ENCODE results near the gene TSPAN32. TPM values are rescaled to one million over a fixed set of nuclear protein-coding genes. Genes with fewer than 3 reads are reported as not detected.

The TSPAN32 gene
- total RNA-seq, 3 donors from 2014 or later (not counting 1 experiment from before 2014, with no cell fraction given), result 268 to 327 (median 299) TPM

DNA sequence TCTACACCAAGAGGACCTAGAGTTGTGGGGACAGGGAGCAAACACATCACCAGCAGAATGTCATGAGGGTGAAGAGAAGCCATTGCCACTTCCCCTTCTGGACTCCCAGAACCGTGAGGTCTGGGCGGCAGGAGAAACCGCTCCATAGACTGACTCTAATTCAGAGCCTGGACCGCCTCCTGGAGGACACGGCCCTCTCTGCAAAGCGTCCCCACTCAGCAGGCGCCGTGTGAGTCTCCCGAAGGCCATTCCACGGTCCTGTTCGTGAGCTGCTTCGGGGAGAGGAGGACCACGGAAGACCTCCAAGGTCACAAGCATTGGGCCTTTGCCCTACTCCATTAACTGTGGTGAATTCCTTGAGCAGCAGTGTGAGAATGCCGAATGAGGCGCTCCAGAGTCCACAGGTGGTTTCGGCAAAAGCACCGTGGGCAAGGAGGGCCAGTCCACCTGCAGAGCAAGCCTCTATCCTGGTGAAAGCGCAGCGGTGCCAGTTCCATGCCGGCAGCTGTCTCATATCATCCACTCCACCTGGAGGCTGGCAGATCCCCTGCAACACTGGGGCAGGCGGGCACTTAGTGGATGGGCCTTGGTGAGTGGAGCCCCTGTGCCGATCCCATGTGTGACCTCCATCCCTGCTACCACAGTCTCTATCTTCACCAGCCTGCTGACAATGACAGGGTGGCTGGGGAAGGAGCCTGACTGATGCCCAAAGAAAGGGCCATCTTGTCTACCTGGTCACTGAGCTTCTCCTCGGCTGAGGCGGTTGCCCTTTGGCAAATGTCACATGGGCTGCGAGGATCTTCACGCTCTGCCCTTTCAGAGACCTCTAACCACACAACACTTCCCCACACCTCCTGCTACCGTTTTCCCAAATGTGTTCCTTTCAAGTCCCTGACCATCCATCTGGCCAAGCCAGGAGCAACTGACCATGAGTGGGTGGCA lies 7.6 kb upstream of the TSPAN32 start:
- DNase-seq (peak in 1 of 2 donors; percentile 13), ATAC-seq (peak in 1 of 3 donors; percentile 57)
- peak overlapping the region; percentile 5 for H3K27ac ChIP-seq (ENCODE audit: low read length)
- H3K27ac Mint-ChIP-seq, result peak overlapping the region; percentile 62 to 83
- intact Hi-C loops (cut with micrococcal nuclease), result no loop called here
- H3K4me3 Mint-ChIP-seq, result peak overlapping the region; percentile 50
- H3K36me3 ChIP-seq (ENCODE audit: control insufficient read depth, insufficient read depth, low read length), result peaks cover 30% of the 10 kb centered on the region
- H3K27me3 Mint-ChIP-seq (ENCODE audit: low read depth in 2 of 2), result no peaks in the 10 kb centered on the region
- no peaks in the 10 kb centered on the region for H3K9me3 Mint-ChIP-seq
- no peaks in the 10 kb centered on the region for H3K9me3 ChIP-seq (ENCODE audit: control insufficient read depth, insufficient read depth, low read length)
- no peaks in the 10 kb centered on the region for H3K27me3 ChIP-seq (ENCODE audit: control insufficient read depth, insufficient read depth, low read length)
- H3K4me1 ChIP-seq (ENCODE audit: control insufficient read depth, insufficient read depth, low read length), result peaks cover 58% of the 10 kb centered on the region
- no peaks in the 10 kb centered on the region for H3K36me3 Mint-ChIP-seq
- no peak overlapping the region for H3K4me3 ChIP-seq (ENCODE audit: low read length)
- TF ChIP-seq, protein P1, sequence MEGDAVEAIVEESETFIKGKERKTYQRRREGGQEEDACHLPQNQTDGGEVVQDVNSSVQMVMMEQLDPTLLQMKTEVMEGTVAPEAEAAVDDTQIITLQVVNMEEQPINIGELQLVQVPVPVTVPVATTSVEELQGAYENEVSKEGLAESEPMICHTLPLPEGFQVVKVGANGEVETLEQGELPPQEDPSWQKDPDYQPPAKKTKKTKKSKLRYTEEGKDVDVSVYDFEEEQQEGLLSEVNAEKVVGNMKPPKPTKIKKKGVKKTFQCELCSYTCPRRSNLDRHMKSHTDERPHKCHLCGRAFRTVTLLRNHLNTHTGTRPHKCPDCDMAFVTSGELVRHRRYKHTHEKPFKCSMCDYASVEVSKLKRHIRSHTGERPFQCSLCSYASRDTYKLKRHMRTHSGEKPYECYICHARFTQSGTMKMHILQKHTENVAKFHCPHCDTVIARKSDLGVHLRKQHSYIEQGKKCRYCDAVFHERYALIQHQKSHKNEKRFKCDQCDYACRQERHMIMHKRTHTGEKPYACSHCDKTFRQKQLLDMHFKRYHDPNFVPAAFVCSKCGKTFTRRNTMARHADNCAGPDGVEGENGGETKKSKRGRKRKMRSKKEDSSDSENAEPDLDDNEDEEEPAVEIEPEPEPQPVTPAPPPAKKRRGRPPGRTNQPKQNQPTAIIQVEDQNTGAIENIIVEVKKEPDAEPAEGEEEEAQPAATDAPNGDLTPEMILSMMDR (IDR thresholded peaks at IDR 0.05), result no peak
- WGBS (ENCODE audit: insufficient coverage), result 65% methylated on average over 26 of the region's 27 CpGs
- peaks cover 36 to 71% of the 10 kb centered on the region in 2 donors for H3K4me1 Mint-ChIP-seq

DNA sequence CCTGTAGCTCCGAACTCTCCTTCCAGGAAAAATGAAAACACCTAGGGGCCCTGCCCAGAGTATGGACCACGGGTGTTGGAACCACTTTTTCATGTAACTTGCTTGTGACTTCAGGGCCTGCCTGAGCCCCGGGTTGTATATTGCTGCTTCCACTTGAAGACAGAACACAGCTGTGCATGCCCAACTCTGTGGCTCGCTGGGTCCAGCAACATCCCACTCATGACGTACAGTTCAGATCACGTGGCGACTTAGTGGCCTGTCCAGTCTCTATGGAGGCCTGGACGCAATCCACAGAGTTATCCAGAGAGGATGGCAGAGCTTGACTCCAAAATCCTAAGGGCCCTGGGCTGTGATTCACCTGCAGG lies 6.9 kb upstream of the TSPAN32 start:
- no peaks in the 10 kb centered on the region for H3K9me3 ChIP-seq (ENCODE audit: control insufficient read depth, insufficient read depth, low read length)
- WGBS (ENCODE audit: insufficient coverage), result 86% methylated on average over 8 of the region's 8 CpGs
- intact Hi-C loops (cut with micrococcal nuclease), result no loop called here
- Mint-ChIP-seq H3K9me3 (no peaks in the 10 kb centered on the region), H3K4me1 (peaks cover 34 to 71% of the 10 kb centered on the region in 2 donors), H3K36me3 (no peaks in the 10 kb centered on the region), H3K4me3 (no peak overlapping the region), H3K27ac (peak overlapping the region; percentile 62 to 83), H3K27me3 (ENCODE audit: low read depth in 2 of 2) (no peaks in the 10 kb centered on the region)
- TF ChIP-seq, protein P1 (IDR thresholded peaks at IDR 0.05), result no peak
- ATAC-seq (no peak), DNase-seq (no peak)
- H3K36me3 ChIP-seq (ENCODE audit: control insufficient read depth, insufficient read depth, low read length), result peaks cover 33% of the 10 kb centered on the region
- no peak overlapping the region for H3K4me3 ChIP-seq (ENCODE audit: low read length)
- peaks cover 65% of the 10 kb centered on the region for H3K4me1 ChIP-seq (ENCODE audit: control insufficient read depth, insufficient read depth, low read length)
- peak overlapping the region; percentile 5 for H3K27ac ChIP-seq (ENCODE audit: low read length)
- H3K27me3 ChIP-seq (ENCODE audit: control insufficient read depth, insufficient read depth, low read length), result no peaks in the 10 kb centered on the region

DNA sequence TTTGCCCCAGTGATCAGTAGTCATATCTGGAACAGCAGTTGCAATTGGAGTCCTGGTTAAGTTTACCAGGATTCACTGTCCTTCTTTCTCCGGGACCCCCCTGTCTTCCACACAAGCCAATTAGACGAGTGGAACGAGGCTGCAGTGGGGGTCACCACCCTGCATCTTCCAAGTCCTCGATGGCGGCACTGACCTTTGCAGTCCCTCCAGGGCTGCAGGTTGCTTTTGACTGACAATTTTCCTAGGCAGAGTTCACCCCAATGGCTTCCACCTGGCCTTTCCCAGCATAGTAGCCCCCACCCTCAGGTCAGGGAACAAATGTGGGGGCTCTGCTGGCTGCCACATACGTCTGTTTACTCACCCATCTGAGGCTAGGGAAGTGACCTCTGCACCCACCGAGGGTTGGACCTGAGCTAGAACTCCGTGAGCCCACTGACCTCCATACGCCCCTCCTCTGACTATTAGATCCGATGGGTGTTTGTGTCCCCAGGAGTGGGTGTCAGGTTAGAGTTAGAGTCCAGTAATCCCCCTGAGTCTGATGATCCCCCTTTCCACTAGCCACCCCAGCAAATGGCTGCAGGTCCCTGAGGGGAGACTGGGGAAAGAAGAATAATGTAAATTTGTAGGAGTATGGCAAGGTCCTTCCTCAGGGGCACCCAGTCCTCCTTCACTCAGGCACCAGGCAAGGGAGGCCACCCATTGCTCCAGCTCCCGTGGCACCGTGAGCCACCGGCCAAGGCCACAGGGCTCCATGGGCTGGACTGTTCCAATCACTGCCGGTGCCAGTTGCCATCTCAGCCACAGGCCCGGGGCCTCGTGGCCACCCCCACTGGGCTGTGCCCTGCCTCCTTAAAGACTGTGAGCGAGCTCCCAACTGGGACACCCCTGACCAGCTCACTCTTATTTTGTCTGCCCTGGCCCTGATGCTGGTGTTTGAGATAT lies 5.6 kb upstream of the TSPAN32 start:
- Histone ChIP-seq H3K36me3 (ENCODE audit: control insufficient read depth, insufficient read depth, low read length) (peaks cover 33% of the 10 kb centered on the region), H3K27ac (ENCODE audit: low read length) (no peak overlapping the region), H3K4me1 (ENCODE audit: control insufficient read depth, insufficient read depth, low read length) (peaks cover 76% of the 10 kb centered on the region), H3K4me3 (ENCODE audit: low read length) (no peak overlapping the region), H3K9me3 (ENCODE audit: control insufficient read depth, insufficient read depth, low read length) (no peaks in the 10 kb centered on the region), H3K27me3 (ENCODE audit: control insufficient read depth, insufficient read depth, low read length) (no peaks in the 10 kb centered on the region)
- DNase-seq (peak in 1 of 2 donors; percentile 9), ATAC-seq (no peak)
- no peaks in the 10 kb centered on the region for H3K36me3 Mint-ChIP-seq
- H3K27ac Mint-ChIP-seq, result peak overlapping the region; percentile 46 to 94
- no peaks in the 10 kb centered on the region for H3K9me3 Mint-ChIP-seq
- WGBS (ENCODE audit: insufficient coverage), result 84% methylated on average over 16 of the region's 17 CpGs
- no peak overlapping the region for H3K4me3 Mint-ChIP-seq
- peaks cover 31 to 73% of the 10 kb centered on the region in 2 donors for H3K4me1 Mint-ChIP-seq
- intact Hi-C loops (cut with micrococcal nuclease), result no loop called here
- H3K27me3 Mint-ChIP-seq (ENCODE audit: low read depth in 2 of 2), result no peaks in the 10 kb centered on the region
- TF ChIP-seq, protein P1 (IDR thresholded peaks at IDR 0.05), result no peak
